HUDEP-2 (cell line): ENCODE data around the gene GMDS.
A peak's percentile ranks its signal among the peaks of the same experiment; 100 is the strongest.

Experiments used
- DNase-seq, 76 experiments: peaks; one replicate each; lab custom pipeline; 2025; ENCODE audit not compliant: unreplicated experiment in 76 of 76; lab: John Stamatoyannopoulos, UW

The GMDS gene

GRCh38 chr6:2016040-2016439 is 229.4 kb downstream of the GMDS start:
- no peak for DNase-seq

- no peak for DNase-seq
Observed at GRCh38 chr6:2008383-2008976, 236.9 kb downstream of the GMDS start.

GRCh38 chr6:2007165-2007564 is 238.2 kb downstream of the GMDS start:
- DNase-seq = no peak

GRCh38 chr6:2004888-2005287 is 240.5 kb downstream of the GMDS start:
- no peak for DNase-seq

GRCh38 chr6:2000962-2001361 is 244.4 kb downstream of the GMDS start:
- no peak for DNase-seq

GRCh38 chr6:1997702-1998101 is 247.7 kb downstream of the GMDS start:
- no peak for DNase-seq

GRCh38 chr6:1995636-1996035 is 249.8 kb downstream of the GMDS start:
- peak in 9 of 76 experiments; percentile 2 to 60 (median 8) for DNase-seq

- DNase-seq = no peak
Observed at GRCh38 chr6:1993042-1993441, 252.4 kb downstream of the GMDS start.

GRCh38 chr6:1991332-1991878 is 254.0 kb downstream of the GMDS start:
- no peak for DNase-seq

- DNase-seq = no peak
Observed at GRCh38 chr6:1988843-1989242, 256.6 kb downstream of the GMDS start.

GRCh38 chr6:1987640-1988039 is 257.8 kb downstream of the GMDS start:
- DNase-seq = no peak

GRCh38 chr6:1986454-1987243 is 258.8 kb downstream of the GMDS start:
- DNase-seq = no peak

- no peak for DNase-seq
Observed at GRCh38 chr6:1984346-1984994, 260.9 kb downstream of the GMDS start.

- DNase-seq = no peak
Observed at GRCh38 chr6:1983850-1984249, 261.6 kb downstream of the GMDS start.

GRCh38 chr6:1972962-1973361 is 272.4 kb downstream of the GMDS start:
- no peak for DNase-seq

- DNase-seq = no peak
Observed at GRCh38 chr6:1971612-1972011, 273.8 kb downstream of the GMDS start.

GRCh38 chr6:1970151-1970561 is 275.2 kb downstream of the GMDS start:
- DNase-seq = no peak

GRCh38 chr6:1966713-1967112 is 278.7 kb downstream of the GMDS start:
- DNase-seq = no peak

- no peak for DNase-seq
Observed at GRCh38 chr6:1965596-1966224, 279.7 kb downstream of the GMDS start.

GRCh38 chr6:1963596-1963995 is 281.8 kb downstream of the GMDS start:
- no peak for DNase-seq

- DNase-seq = no peak
Observed at GRCh38 chr6:1962201-1962600, 283.2 kb downstream of the GMDS start.
